Kidney capillary endothelial cell (primary cell): ENCODE measurements around the gene PAFAH1B1.

Source experiments
- DNase-seq: peaks from one replicate; pipeline ENCODE4 v3.0.0-alpha.2; 2018; ENCODE audit warnings: low spot score

The PAFAH1B1 gene

GRCh38 chr17:2722611-2723010 lies 129.2 kb downstream of the PAFAH1B1 start:
- no peak for DNase-seq

GRCh38 chr17:2723505-2723996 lies 130.1 kb downstream of the PAFAH1B1 start:
- DNase-seq = no peak

GRCh38 chr17:2723997-2724783 lies 130.7 kb downstream of the PAFAH1B1 start:
- no peak for DNase-seq

DNA sequence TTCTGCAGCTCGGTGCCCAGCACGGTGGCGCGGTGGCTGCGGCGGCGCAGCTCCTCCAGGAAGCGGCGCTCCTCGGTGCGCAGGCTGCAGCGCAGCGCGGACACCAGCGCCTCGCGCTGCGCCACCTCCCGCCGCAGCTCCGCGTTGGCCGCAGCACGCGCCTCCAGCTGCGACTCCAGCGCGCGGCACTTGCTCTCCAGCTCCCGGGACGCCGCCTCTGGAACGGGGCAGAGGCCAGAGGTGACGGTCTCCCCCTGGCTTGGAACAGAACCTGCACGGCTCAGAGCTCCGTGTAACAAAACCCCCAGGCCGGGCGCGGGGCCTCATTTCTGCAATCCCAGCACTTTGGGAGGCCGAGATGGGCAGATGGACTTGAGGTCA lies 131.3 kb downstream of the PAFAH1B1 start:
- DNase-seq = no peak

DNA sequence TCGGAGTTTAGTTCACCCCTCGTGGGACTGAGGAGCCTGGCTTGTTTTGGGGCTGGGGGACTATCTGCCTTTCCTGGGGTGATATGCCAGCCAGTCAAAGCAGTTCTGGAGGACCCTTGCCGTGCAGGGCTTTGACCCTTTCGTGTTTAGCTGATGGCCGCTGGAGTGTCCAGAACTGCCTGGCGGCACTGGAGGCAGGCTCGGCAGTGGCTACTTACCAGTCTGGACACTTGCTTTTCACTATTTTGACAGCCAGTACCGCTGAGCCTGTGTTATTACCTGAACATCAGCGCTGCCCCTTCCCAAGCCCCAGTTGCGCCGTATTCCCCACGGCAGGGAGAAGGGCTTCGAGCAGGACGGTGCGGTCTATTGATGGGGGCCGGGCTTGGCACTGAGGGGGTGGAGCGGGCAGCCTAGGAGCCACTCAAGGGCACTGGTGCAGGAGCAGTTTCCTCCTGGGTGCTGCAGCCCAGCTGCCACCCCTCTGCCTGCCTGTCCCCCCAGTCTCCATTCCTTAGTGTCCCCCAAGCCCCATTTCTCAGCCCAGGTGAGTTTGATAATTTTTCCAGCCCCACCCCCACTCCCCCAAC lies 137.4 kb downstream of the PAFAH1B1 start:
- DNase-seq = no peak

DNA sequence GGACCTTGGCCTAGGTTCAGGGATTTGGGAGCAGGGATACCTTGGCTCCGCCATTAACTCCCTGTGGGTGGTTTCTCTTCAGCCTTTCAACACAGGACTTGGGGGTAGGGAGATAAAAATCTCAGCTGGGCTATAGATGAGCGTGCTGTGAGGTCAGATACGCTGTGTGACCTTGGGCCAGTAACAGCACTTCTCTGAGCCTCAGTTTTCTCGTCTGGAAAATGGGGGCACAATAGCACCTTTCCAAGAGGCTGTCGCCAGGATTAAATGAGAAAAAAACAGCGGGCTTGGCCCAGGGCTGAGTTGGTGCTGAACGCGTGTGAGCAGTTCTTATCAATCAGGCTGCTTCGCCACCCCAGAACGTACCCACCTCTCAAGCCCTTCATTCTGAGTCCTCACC lies 138.4 kb downstream of the PAFAH1B1 start:
- DNase-seq = no peak

GRCh38 chr17:2734939-2735338 lies 141.5 kb downstream of the PAFAH1B1 start:
- DNase-seq = no peak
